ENCODE measurements around the gene GABRD. TPM values are rescaled to one million over a fixed set of nuclear protein-coding genes. Genes with fewer than 3 reads are reported as not detected.

Gene GABRD
- total RNA-seq, 1 donor from 2014 or later, result not detected

DNA sequence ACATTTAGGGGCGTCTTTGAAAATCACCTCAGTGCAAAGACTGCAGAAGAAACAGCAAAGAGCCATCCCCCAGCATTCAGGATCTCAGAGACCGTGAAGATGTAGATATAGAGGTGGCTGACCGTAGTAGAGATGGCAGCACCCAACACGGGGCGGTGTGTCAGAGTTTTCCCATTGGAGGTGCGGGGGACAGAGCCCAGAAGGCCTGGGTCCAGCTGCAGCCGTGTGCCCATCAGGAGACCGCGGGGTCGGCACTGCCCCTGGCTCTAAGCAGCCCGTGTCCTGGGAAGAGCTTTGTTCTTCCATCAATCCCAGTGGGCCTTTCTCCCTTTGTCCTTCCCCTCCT, 1.1 kb downstream of the GABRD start:
- Mint-ChIP-seq H3K4me3 (no peak overlapping the region), H3K27me3 (peaks cover 60% of the 10 kb centered on the region), H3K27ac (no peak overlapping the region), H3K4me1 (peaks cover 3% of the 10 kb centered on the region), H3K9me3 (no peaks in the 10 kb centered on the region), H3K36me3 (ENCODE audit: low read depth) (no peaks in the 10 kb centered on the region)
- TF ChIP-seq, protein P1, sequence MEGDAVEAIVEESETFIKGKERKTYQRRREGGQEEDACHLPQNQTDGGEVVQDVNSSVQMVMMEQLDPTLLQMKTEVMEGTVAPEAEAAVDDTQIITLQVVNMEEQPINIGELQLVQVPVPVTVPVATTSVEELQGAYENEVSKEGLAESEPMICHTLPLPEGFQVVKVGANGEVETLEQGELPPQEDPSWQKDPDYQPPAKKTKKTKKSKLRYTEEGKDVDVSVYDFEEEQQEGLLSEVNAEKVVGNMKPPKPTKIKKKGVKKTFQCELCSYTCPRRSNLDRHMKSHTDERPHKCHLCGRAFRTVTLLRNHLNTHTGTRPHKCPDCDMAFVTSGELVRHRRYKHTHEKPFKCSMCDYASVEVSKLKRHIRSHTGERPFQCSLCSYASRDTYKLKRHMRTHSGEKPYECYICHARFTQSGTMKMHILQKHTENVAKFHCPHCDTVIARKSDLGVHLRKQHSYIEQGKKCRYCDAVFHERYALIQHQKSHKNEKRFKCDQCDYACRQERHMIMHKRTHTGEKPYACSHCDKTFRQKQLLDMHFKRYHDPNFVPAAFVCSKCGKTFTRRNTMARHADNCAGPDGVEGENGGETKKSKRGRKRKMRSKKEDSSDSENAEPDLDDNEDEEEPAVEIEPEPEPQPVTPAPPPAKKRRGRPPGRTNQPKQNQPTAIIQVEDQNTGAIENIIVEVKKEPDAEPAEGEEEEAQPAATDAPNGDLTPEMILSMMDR (IDR thresholded peaks at IDR 0.05), result no peak
- ATAC-seq (ENCODE audit: low read depth) (no peak), DNase-seq (no peak)
- intact Hi-C loops (cut with micrococcal nuclease), result no loop called here
- ChIA-PET POLR2A (no interaction called here), CTCF (no interaction called here)

DNA sequence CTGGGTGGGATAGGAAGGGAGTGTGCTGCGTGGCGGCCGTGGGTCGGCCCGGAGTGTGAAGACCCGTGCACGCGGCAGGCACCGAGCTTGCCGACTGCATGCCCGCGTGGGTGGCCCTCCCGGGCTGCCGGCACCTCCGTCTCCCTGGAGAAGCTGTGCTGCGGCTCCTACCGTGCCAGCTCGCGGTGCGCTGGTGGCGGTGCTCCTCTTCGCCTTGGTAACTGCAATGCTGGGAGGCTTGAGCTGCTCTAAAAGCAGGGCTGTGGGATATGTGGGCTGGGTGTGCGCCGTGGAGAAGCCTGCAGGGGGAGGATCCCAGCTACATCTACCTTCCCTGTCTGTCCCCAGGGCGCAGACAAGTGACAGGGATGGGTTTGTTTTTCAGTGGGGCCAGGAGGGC, 2.4 kb downstream of the GABRD start:
- no peak overlapping the region for H3K27ac Mint-ChIP-seq
- no peaks in the 10 kb centered on the region for H3K36me3 Mint-ChIP-seq (ENCODE audit: low read depth)
- H3K27me3 Mint-ChIP-seq, result peaks cover 51% of the 10 kb centered on the region
- DNase-seq (no peak), ATAC-seq (ENCODE audit: low read depth) (no peak)
- POLR2A ChIA-PET, result no interaction called here
- CTCF ChIA-PET, result no interaction called here
- TF ChIP-seq, protein P1 (IDR thresholded peaks at IDR 0.05), result no peak
- intact Hi-C loops (cut with micrococcal nuclease), result no loop called here
- peaks cover 3% of the 10 kb centered on the region for H3K4me1 Mint-ChIP-seq
- H3K4me3 Mint-ChIP-seq, result no peak overlapping the region
- no peaks in the 10 kb centered on the region for H3K9me3 Mint-ChIP-seq

DNA sequence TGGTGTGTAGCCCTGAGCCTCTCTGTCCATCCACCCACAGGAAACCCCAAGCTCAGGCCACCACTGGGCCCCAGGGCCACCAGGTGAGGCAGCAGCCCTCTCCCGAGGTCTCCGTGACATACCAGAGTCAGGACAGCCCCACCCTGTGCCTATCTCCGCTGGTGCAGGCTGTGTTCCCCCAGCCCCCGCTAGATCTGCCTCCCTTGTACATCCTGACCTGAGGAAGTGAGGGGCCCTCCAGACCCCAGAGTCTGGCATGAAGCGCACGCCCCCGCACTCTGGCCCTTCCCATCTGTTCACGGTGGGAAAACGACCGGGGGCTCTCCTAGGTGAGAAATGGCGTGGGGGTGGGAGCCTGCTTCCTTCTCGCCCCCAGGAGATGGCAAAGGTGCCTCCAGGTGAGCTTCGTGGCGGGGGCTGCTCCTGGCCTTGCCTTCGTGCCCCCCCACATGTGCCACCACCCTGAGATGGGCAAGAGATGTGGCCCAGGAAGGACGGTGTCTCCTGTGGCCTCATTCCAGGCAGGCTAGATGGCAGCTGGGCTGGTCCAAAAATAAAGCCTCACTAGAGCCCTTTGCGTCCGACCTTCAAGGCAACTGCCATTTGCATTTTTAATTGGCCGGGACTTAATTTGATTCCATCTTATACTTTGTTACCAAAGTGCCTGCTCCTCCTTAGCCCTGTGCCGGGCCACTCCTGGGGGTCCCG, 3.1 kb downstream of the GABRD start:
- no peaks in the 10 kb centered on the region for H3K9me3 Mint-ChIP-seq
- peaks cover 3% of the 10 kb centered on the region for H3K4me1 Mint-ChIP-seq
- H3K27me3 Mint-ChIP-seq, result peaks cover 44% of the 10 kb centered on the region
- H3K27ac Mint-ChIP-seq, result no peak overlapping the region
- ChIA-PET POLR2A (no interaction called here), CTCF (no interaction called here)
- DNase-seq, result no peak
- H3K36me3 Mint-ChIP-seq (ENCODE audit: low read depth), result no peaks in the 10 kb centered on the region
- intact Hi-C loops (cut with micrococcal nuclease), result no loop called here
- ATAC-seq (ENCODE audit: low read depth), result no peak
- TF ChIP-seq, protein P1 (IDR thresholded peaks at IDR 0.05), result no peak
- H3K4me3 Mint-ChIP-seq, result no peak overlapping the region

DNA sequence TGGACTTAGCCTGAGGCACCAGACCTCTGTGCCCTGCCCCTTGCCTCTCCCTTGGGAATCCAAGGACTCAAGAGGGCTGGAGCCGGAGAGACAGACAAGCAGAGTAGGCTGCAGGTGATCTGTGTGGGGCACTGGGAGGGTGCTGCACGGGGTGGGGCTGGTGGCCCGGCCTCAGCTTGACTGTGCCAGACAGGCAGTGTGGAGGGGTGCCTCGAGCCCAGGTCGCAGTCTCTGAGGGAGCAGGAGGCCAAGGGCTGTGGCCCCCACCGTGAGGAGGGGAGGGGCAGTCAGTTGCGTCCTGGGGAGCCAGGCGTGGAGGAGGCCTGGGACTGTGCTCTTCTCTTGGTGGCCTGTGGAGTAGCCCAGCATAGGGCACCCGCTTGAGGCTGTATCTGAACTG, 4.0 kb downstream of the GABRD start:
- Mint-ChIP-seq H3K4me1 (peaks cover 3% of the 10 kb centered on the region), H3K9me3 (no peaks in the 10 kb centered on the region), H3K4me3 (no peak overlapping the region), H3K36me3 (ENCODE audit: low read depth) (no peaks in the 10 kb centered on the region), H3K27ac (no peak overlapping the region), H3K27me3 (peaks cover 38% of the 10 kb centered on the region)
- ChIA-PET POLR2A (no interaction called here), CTCF (no interaction called here)
- no peak for DNase-seq
- ATAC-seq (ENCODE audit: low read depth), result no peak
- TF ChIP-seq, protein P1 (IDR thresholded peaks at IDR 0.05), result no peak
- intact Hi-C loops (cut with micrococcal nuclease), result no loop called here

DNA sequence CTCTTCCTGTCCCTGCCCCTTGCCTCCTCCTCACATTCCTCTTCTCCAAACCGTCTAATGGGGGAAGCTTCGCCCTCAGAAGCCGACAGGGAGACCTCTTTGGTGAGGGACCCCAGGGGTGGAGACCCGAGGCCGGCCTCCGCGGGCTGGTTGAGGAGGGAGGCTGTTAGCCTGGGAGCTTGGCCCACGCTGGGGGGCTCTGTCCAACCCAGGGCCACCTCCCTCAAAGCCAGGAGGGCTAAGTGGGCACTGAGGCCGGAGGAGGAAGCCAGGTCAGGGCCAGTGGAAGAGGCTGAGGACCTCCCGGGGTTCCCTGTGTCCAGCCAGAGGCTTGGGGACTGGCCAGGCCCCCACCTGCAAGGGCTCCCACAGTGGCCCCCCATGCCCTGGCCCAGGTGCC, 5.3 kb downstream of the GABRD start:
- DNase-seq (no peak), ATAC-seq (ENCODE audit: low read depth) (no peak)
- H3K4me3 Mint-ChIP-seq, result no peak overlapping the region
- intact Hi-C loops (cut with micrococcal nuclease), result no loop called here
- ChIA-PET POLR2A (no interaction called here), CTCF (no interaction called here)
- TF ChIP-seq, protein P1 (IDR thresholded peaks at IDR 0.05), result no peak
- peaks cover 6% of the 10 kb centered on the region for H3K4me1 Mint-ChIP-seq
- H3K27me3 Mint-ChIP-seq, result peaks cover 34% of the 10 kb centered on the region
- H3K36me3 Mint-ChIP-seq (ENCODE audit: low read depth), result no peaks in the 10 kb centered on the region
- no peak overlapping the region for H3K27ac Mint-ChIP-seq
- H3K9me3 Mint-ChIP-seq, result no peaks in the 10 kb centered on the region

All from activated B cell treated with CpG ODN at 0.5 μM for 24 hours (primary cell).